Mucosa of descending colon (tissue), 3 donors: ENCODE results near the gene CYP19A1. TPM values are rescaled to one million over a fixed set of nuclear protein-coding genes. Genes with fewer than 3 reads are reported as not detected.

Source experiments
- ATAC-seq: fragments of 200-7000 bp; cut with Tn5 transposase; one replicate; pipeline ENCODE4 v1.9.1; 2020; ENCODE audit warnings: mild to moderate bottlenecking, moderate library complexity
- DNase-seq, 3 donors: peaks; one replicate each; pipeline ENCODE4 v3.0.0-alpha.2; 2020
- H3K36me3 ChIP-seq: fragments of 200-600 bp; one replicate; pipeline ENCODE4 v1.8.0; 2021; ENCODE audit warnings: low read depth, mild to moderate bottlenecking
- H3K4me1 ChIP-seq: fragments of 200-600 bp; one replicate; pipeline ENCODE4 v1.8.0; 2021; ENCODE audit warnings: low read depth, mild to moderate bottlenecking
- H3K4me3 ChIP-seq: fragments of 200-600 bp; one replicate; pipeline ENCODE4 v1.8.0; 2021; ENCODE audit warnings: mild to moderate bottlenecking
- H3K9me3 ChIP-seq: fragments of 200-600 bp; one replicate; pipeline ENCODE4 v1.8.0; 2021; ENCODE audit warnings: mild to moderate bottlenecking
- intact Hi-C, 2 donors: fragments of 100-400 bp; cut with DNase I in 1 of 2; cut with micrococcal nuclease in 1 of 2; formaldehyde crosslinking; loops; one replicate each; pipeline versions ENCODE4 v1.11.0 to v1.11.1; 2022; cut with DNase I, micrococcal nuclease
- total RNA-seq, 3 donors: library from RNA; stranded (reverse); fragmentation: NEBNext Ultra II Directional in 2 of 3; extraction: Animal tissue kit (Norgen Biotek cat#: 25700) in 2 of 3; gene quantifications; one replicate each; pipeline versions ENCODE4 v1.2.1 to v1.2.4, GENCODE V29; 2021 to 2023
- TF ChIP-seq, protein P1 (sequence below): fragments of 200-600 bp; IDR thresholded peaks from one replicate; pipeline ENCODE4 v1.8.0; 2022; ENCODE audit warnings: antibody characterized with exemption, mild to moderate bottlenecking
- donor health status: DM: no; HTN: no; CAD: no; lungs with moderate emphysema.
- donor health status: DM: no; HTN: no; CAD: no.
- donor health status: DM: no; HTN: yes; CAD: no.

CYP19A1 gene
- total RNA-seq, 3 donors from 2014 or later: 0.06 to 0.63 (median 0.23) TPM

GRCh38 chr15:51240066-51240465 is 98.3 kb downstream of the CYP19A1 start:
- Histone ChIP-seq H3K4me1 (no peaks in the 10 kb centered on the region), H3K36me3 (no peaks in the 10 kb centered on the region), H3K9me3 (no peaks in the 10 kb centered on the region), H3K4me3 (no peak overlapping the region)
- DNase-seq (no peak), ATAC-seq (no peak)
- intact Hi-C loops: no loop called here
- TF ChIP-seq, protein P1, sequence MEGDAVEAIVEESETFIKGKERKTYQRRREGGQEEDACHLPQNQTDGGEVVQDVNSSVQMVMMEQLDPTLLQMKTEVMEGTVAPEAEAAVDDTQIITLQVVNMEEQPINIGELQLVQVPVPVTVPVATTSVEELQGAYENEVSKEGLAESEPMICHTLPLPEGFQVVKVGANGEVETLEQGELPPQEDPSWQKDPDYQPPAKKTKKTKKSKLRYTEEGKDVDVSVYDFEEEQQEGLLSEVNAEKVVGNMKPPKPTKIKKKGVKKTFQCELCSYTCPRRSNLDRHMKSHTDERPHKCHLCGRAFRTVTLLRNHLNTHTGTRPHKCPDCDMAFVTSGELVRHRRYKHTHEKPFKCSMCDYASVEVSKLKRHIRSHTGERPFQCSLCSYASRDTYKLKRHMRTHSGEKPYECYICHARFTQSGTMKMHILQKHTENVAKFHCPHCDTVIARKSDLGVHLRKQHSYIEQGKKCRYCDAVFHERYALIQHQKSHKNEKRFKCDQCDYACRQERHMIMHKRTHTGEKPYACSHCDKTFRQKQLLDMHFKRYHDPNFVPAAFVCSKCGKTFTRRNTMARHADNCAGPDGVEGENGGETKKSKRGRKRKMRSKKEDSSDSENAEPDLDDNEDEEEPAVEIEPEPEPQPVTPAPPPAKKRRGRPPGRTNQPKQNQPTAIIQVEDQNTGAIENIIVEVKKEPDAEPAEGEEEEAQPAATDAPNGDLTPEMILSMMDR: no peak

DNA sequence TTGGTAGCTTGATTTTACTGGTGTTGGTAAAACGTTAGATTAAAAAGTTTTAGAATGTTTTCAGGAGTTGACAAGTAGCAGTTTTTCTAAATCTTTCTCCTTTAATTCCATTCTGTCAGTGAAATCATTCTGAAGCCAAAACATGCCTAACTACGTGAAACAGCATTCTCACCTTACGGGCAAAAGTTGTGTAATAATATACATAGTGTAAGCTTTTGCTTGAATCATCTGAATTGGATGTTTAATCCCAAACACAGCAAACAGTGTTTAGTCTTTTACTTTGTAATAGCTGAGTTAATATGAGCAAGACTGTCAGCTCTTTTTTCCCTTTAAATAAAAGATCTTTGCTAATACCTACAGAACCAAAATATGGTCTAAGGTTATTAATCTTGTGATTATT is 100.6 kb downstream of the CYP19A1 start:
- ATAC-seq (no peak), DNase-seq (no peak)
- TF ChIP-seq, protein P1: no peak
- Histone ChIP-seq H3K9me3 (no peaks in the 10 kb centered on the region), H3K4me1 (no peaks in the 10 kb centered on the region), H3K36me3 (no peaks in the 10 kb centered on the region), H3K4me3 (no peak overlapping the region)
- intact Hi-C loops: no loop called here

- Histone ChIP-seq H3K9me3 (no peaks in the 10 kb centered on the region), H3K4me1 (no peaks in the 10 kb centered on the region), H3K4me3 (no peak overlapping the region), H3K36me3 (no peaks in the 10 kb centered on the region)
- TF ChIP-seq, protein P1: no peak
- DNase-seq: no peak
- intact Hi-C loops: no loop called here
- ATAC-seq: no peak
Measured at GRCh38 chr15:51234176-51234927, 104.0 kb downstream of the CYP19A1 start.

- Histone ChIP-seq H3K4me3 (no peak overlapping the region), H3K4me1 (no peaks in the 10 kb centered on the region), H3K9me3 (no peaks in the 10 kb centered on the region), H3K36me3 (no peaks in the 10 kb centered on the region)
- TF ChIP-seq, protein P1: no peak
- ATAC-seq (no peak), DNase-seq (no peak)
- intact Hi-C loops: no loop called here
Measured at GRCh38 chr15:51232581-51232980, 105.8 kb downstream of the CYP19A1 start.

- TF ChIP-seq, protein P1: no peak
- no peak for DNase-seq
Measured at GRCh38 chr15:51229907-51230330, 108.5 kb downstream of the CYP19A1 start.

More at GRCh38 chr15:51229907-51230330, 108.5 kb downstream of the CYP19A1 start:
- Histone ChIP-seq H3K9me3 (no peaks in the 10 kb centered on the region), H3K36me3 (no peaks in the 10 kb centered on the region), H3K4me3 (no peak overlapping the region), H3K4me1 (no peaks in the 10 kb centered on the region)
- intact Hi-C loops: no loop called here
- ATAC-seq: no peak
